OCI-LY1 (cell line): Measurements from ENCODE around the gene SCAP.

Experiments used
- H2AFZ ChIP-seq: fragments of 200-600 bp; sonication (generic), shearing (Covaris generic); 2 replicates; pipeline ENCODE4 v1.6.0; 2014; ENCODE audit warnings: antibody characterized with exemption, mild to moderate bottlenecking, low read length
- H3F3A ChIP-seq: fragments of 200-600 bp; sonication (generic), shearing (Covaris generic); 2 replicates; pipeline ENCODE4 v1.6.0; 2014; ENCODE audit warnings: mild to moderate bottlenecking, antibody characterized with exemption, low read length, moderate library complexity; ENCODE audit not compliant: insufficient read depth
- H3K27ac ChIP-seq: fragments of 200-600 bp; sonication (generic); 2 replicates; pipeline ENCODE4 v1.5.1; 2014; ENCODE audit warnings: low read length, mixed run types, mild to moderate bottlenecking, low read depth; ENCODE audit not compliant: poor library complexity, severe bottlenecking
- H3K27me3 ChIP-seq: fragments of 200-600 bp; sonication (generic); 2 replicates; pipeline ENCODE4 v1.6.0; 2014; ENCODE audit warnings: antibody characterized with exemption, mild to moderate bottlenecking, low read length, moderate library complexity; ENCODE audit not compliant: insufficient read depth
- H3K36me3 ChIP-seq: fragments of 200-600 bp; sonication (generic); 2 replicates; pipeline ENCODE4 v1.6.1; 2014; ENCODE audit warnings: mild to moderate bottlenecking, antibody characterized with exemption, low read length, moderate library complexity, mixed read lengths; ENCODE audit not compliant: insufficient read depth
- H3K4me1 ChIP-seq: fragments of 200-600 bp; sonication (generic); 2 replicates; pipeline ENCODE4 v1.5.1; 2014; ENCODE audit warnings: mild to moderate bottlenecking, low read length, moderate library complexity; ENCODE audit not compliant: insufficient read depth, severe bottlenecking
- H3K4me2 ChIP-seq: fragments of 200-600 bp; sonication (generic), shearing (Covaris generic); 2 replicates; pipeline ENCODE4 v1.6.1; 2014; ENCODE audit warnings: low read length
- H3K4me3 ChIP-seq: fragments of 200-600 bp; sonication (generic); 2 replicates; pipeline ENCODE4 v1.5.1; 2014; ENCODE audit warnings: low read length, low read depth, mild to moderate bottlenecking, mixed read lengths; ENCODE audit not compliant: poor library complexity, severe bottlenecking
- H3K79me2 ChIP-seq: fragments of 200-600 bp; shearing (Covaris generic); 2 replicates; pipeline ENCODE4 v1.6.1; 2016; ENCODE audit warnings: mixed run types, low read length, mixed read lengths; ENCODE audit not compliant: insufficient read depth
- H3K9ac ChIP-seq: fragments of 200-600 bp; sonication (generic), shearing (Covaris generic); 2 replicates; pipeline ENCODE4 v1.6.1; 2014; ENCODE audit warnings: mild to moderate bottlenecking, low read length, mixed read lengths
- H3K9me2 ChIP-seq: fragments of 200-600 bp; sonication (generic), shearing (Covaris generic); 2 replicates; pipeline ENCODE4 v1.6.1; 2014; ENCODE audit warnings: low read depth, mild to moderate bottlenecking, low read length, mixed read lengths
- H3K9me3 ChIP-seq: fragments of 200-600 bp; shearing (Covaris generic); 2 replicates; pipeline ENCODE4 v1.6.1; 2014; ENCODE audit warnings: low read length, mixed read lengths
- H4K20me1 ChIP-seq: fragments of 200-600 bp; sonication (generic), shearing (Covaris generic); 2 replicates; pipeline ENCODE4 v1.6.0; 2016; ENCODE audit warnings: mild to moderate bottlenecking, low read length; ENCODE audit not compliant: insufficient read depth
- EZH2 ChIP-seq: fragments of 200-600 bp; sonication (generic), shearing (Covaris generic); IDR thresholded peaks from 2 replicates; pipeline ENCODE4 v1.8.0; 2017; ENCODE audit warnings: borderline replicate concordance, mixed run types, mild to moderate bottlenecking, antibody characterized with exemption, low read length, moderate library complexity, mixed read lengths
- TF ChIP-seq, protein P1 (sequence below): fragments of 200-600 bp; sonication (generic), shearing (Covaris generic); IDR thresholded peaks from 2 replicates; pipeline ENCODE4 v1.5.1; 2017; ENCODE audit warnings: mild to moderate bottlenecking, antibody characterized with exemption, low read length, moderate library complexity, mixed read lengths

SCAP gene

GRCh38 chr3:47399016-47399415 lies 76.7 kb downstream of the SCAP start:
- H2AFZ ChIP-seq: no peak overlapping the region
- H3F3A ChIP-seq: no peaks in the 10 kb centered on the region
- H3K27ac ChIP-seq: no peak overlapping the region
- no peaks in the 10 kb centered on the region for H4K20me1 ChIP-seq
- H3K9ac ChIP-seq: no peak overlapping the region
- no peak overlapping the region for H3K4me2 ChIP-seq
- H3K9me2 ChIP-seq: no peaks in the 10 kb centered on the region
- H3K36me3 ChIP-seq: peaks cover 21% of the 10 kb centered on the region; the same call in 1 of the 2 replicates
- H3K9me3 ChIP-seq: no peaks in the 10 kb centered on the region
- H3K79me2 ChIP-seq: peaks cover 4% of the 10 kb centered on the region; the same call in 1 of the 2 replicates
- H3K27me3 ChIP-seq: no peaks in the 10 kb centered on the region
- TF ChIP-seq EZH2: no peak
- TF ChIP-seq, protein P1, sequence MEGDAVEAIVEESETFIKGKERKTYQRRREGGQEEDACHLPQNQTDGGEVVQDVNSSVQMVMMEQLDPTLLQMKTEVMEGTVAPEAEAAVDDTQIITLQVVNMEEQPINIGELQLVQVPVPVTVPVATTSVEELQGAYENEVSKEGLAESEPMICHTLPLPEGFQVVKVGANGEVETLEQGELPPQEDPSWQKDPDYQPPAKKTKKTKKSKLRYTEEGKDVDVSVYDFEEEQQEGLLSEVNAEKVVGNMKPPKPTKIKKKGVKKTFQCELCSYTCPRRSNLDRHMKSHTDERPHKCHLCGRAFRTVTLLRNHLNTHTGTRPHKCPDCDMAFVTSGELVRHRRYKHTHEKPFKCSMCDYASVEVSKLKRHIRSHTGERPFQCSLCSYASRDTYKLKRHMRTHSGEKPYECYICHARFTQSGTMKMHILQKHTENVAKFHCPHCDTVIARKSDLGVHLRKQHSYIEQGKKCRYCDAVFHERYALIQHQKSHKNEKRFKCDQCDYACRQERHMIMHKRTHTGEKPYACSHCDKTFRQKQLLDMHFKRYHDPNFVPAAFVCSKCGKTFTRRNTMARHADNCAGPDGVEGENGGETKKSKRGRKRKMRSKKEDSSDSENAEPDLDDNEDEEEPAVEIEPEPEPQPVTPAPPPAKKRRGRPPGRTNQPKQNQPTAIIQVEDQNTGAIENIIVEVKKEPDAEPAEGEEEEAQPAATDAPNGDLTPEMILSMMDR: no peak
- H3K4me3 ChIP-seq: no peak overlapping the region
- H3K4me1 ChIP-seq: no peaks in the 10 kb centered on the region

DNA sequence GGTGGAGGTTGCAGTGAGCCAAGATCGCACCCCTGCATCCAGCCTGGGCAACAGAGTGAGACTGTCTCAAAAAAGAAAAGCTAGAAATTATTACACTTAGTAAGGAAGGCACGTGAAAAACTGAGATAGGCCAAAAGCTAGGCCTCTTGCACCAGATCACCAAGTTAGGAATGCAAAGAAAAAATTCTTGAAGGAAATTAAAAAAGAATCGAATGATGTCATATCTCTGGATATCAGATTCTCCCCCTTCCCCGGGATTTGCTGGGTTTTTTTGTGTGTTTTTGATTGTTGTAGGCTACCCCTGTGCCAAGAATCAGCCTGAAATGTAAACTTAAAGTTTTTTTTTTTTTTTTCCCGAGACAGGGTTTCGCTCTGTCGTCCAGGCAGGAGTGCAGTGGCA lies 77.5 kb downstream of the SCAP start:
- H3K9me2 ChIP-seq: no peaks in the 10 kb centered on the region
- no peaks in the 10 kb centered on the region for H3K27me3 ChIP-seq
- no peaks in the 10 kb centered on the region for H3K9me3 ChIP-seq
- TF ChIP-seq, protein P1: no peak
- no peak for TF ChIP-seq EZH2
- peaks cover 15% of the 10 kb centered on the region; the same call in 1 of the 2 replicates for H3K36me3 ChIP-seq
- H3F3A ChIP-seq: no peaks in the 10 kb centered on the region
- H3K79me2 ChIP-seq: peaks cover 7% of the 10 kb centered on the region; the same call in 1 of the 2 replicates
- no peaks in the 10 kb centered on the region for H3K4me1 ChIP-seq
- H3K27ac ChIP-seq: no peak overlapping the region
- H2AFZ ChIP-seq: no peak overlapping the region
- H3K9ac ChIP-seq: no peak overlapping the region
- H4K20me1 ChIP-seq: no peaks in the 10 kb centered on the region
- H3K4me3 ChIP-seq: no peak overlapping the region
- H3K4me2 ChIP-seq: no peak overlapping the region

DNA sequence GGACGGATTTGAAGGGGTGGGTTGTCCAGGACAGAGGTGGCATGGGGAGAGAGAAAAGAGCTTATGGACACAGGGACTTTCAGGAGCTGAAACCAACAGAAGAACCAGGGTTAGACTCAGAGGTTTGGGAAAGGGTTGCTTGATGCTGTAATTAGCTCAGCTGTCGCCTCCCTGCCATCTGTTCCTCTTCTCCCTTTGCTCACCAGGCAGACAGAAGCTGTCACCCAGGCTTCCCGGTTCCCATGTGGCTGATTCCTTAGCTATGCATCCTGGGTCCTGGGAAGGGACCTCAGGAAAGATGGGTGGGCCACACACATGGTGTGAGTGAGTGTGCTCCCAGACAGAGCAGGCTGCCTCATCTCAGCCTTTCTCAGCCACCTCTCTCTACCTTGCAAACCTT lies 80.9 kb downstream of the SCAP start:
- H3K9ac ChIP-seq: no peak overlapping the region
- H4K20me1 ChIP-seq: no peaks in the 10 kb centered on the region
- H3K4me3 ChIP-seq: no peak overlapping the region

More for the DNA sequence above, 80.9 kb downstream of the SCAP start:
- Histone ChIP-seq H3K36me3 (peaks cover 15% of the 10 kb centered on the region; the same call in 1 of the 2 replicates), H3K79me2 (peaks cover 17% of the 10 kb centered on the region; the same call in 1 of the 2 replicates), H3F3A (no peaks in the 10 kb centered on the region), H3K4me1 (no peaks in the 10 kb centered on the region), H3K4me2 (no peak overlapping the region), H3K27ac (no peak overlapping the region), H3K9me3 (no peaks in the 10 kb centered on the region), H3K9me2 (no peaks in the 10 kb centered on the region), H3K27me3 (no peaks in the 10 kb centered on the region), H2AFZ (no peak overlapping the region)
- no peak for TF ChIP-seq EZH2
- TF ChIP-seq, protein P1: no peak
